GM23338 (cell line): ENCODE results near the gene LNPEP. TPM values are rescaled to one million over a fixed set of nuclear protein-coding genes. Genes with fewer than 3 reads are reported as not detected.

Experiments
- ATAC-seq: fragments of 200-7000 bp; cut with Tn5 transposase; 3 replicates; pipeline ENCODE4 v1.9.1; 2020
- DNase-seq: peaks from one replicate; pipeline ENCODE4 v3.0.0-alpha.2; 2015; ENCODE audit warnings: low spot score
- H2AFZ ChIP-seq: fragments of 200-600 bp; sonication (generic); 2 replicates; pipeline ENCODE4 v1.8.0; 2016; ENCODE audit warnings: antibody characterized with exemption, mild to moderate bottlenecking, moderate library complexity
- H3F3A ChIP-seq: fragments of 200-600 bp; sonication (generic); replicated peaks from 2 replicates; pipeline ENCODE4 v1.8.0; 2017; ENCODE audit warnings: antibody characterized with exemption, mixed run types, low read depth
- H3K27ac ChIP-seq: fragments of 200-600 bp; sonication (generic); 2 replicates; pipeline ENCODE4 v1.6.1; 2016; ENCODE audit warnings: low read depth
- H3K27me3 ChIP-seq: fragments of 200-600 bp; sonication (generic); 2 replicates; pipeline ENCODE4 v1.8.0; 2016; ENCODE audit warnings: mild to moderate bottlenecking, mixed run types, moderate library complexity; ENCODE audit not compliant: insufficient read depth
- H3K36me3 ChIP-seq: fragments of 200-600 bp; sonication (generic); 2 replicates; pipeline ENCODE4 v1.8.0; 2016; ENCODE audit warnings: mild to moderate bottlenecking; ENCODE audit not compliant: insufficient read depth
- H3K4me1 ChIP-seq: fragments of 200-600 bp; sonication (generic); 2 replicates; pipeline ENCODE4 v1.8.0; 2016; ENCODE audit warnings: mild to moderate bottlenecking, moderate library complexity; ENCODE audit not compliant: insufficient read depth
- H3K4me2 ChIP-seq: fragments of 200-600 bp; sonication (generic); 2 replicates; pipeline ENCODE4 v1.7.1; 2017; ENCODE audit warnings: mixed run types
- H3K4me3 ChIP-seq: fragments of 200-600 bp; sonication (generic); 2 replicates; pipeline ENCODE4 v1.6.1; 2016; ENCODE audit warnings: mixed run types
- H3K79me2 ChIP-seq: fragments of 200-600 bp; sonication (generic); replicated peaks from 2 replicates; pipeline ENCODE4 v1.8.0; 2017; ENCODE audit warnings: mild to moderate bottlenecking; ENCODE audit not compliant: insufficient read depth
- H3K9me2 ChIP-seq: fragments of 200-600 bp; sonication (generic); 2 replicates; pipeline ENCODE4 v1.8.0; 2017; ENCODE audit not compliant: insufficient read depth
- H4K20me1 ChIP-seq: fragments of 200-600 bp; sonication (generic); replicated peaks from 2 replicates; pipeline ENCODE4 v1.8.0; 2017; ENCODE audit warnings: mild to moderate bottlenecking; ENCODE audit not compliant: insufficient read depth
- H3K27ac Mint-ChIP-seq: 2 replicates; pipeline ENCODE4 v1.8.0; 2020; ENCODE audit warnings: inconsistent platforms, mild to moderate bottlenecking, moderate library complexity, mixed read lengths
- H3K27me3 Mint-ChIP-seq: 3 replicates; pipeline ENCODE4 v1.8.0; 2022; ENCODE audit warnings: low read depth, mild to moderate bottlenecking, moderate library complexity, mixed read lengths, inconsistent platforms; ENCODE audit not compliant: insufficient read depth, poor library complexity
- H3K36me3 Mint-ChIP-seq: 3 replicates; pipeline ENCODE4 v1.8.0; 2021; ENCODE audit warnings: low read depth, mild to moderate bottlenecking, inconsistent platforms, moderate library complexity, mixed read lengths
- H3K4me1 Mint-ChIP-seq: 3 replicates; pipeline ENCODE4 v1.8.0; 2020; ENCODE audit warnings: mild to moderate bottlenecking, inconsistent platforms, mixed read lengths
- H3K4me3 Mint-ChIP-seq: 3 replicates; pipeline ENCODE4 v1.8.0; 2021; ENCODE audit warnings: moderate library complexity, mild to moderate bottlenecking, inconsistent platforms, mixed read lengths
- H3K9me3 Mint-ChIP-seq: 3 replicates; pipeline ENCODE4 v1.8.0; 2020; ENCODE audit warnings: moderate library complexity, mild to moderate bottlenecking, inconsistent platforms, mixed read lengths
- CTCF ChIP-seq, 2 experiments: fragments of 200-600 bp in 1 of 2; sonication (generic) in 1 of 2; conservative IDR thresholded peaks; 2 replicates each; pipeline versions ENCODE4 v1.5.1 to v1.6.1; 2016 to 2017; ENCODE audit warnings: antibody characterized with exemption in 2 of 2, low read depth in 2 of 2, mild to moderate bottlenecking in 2 of 2, moderate library complexity in 1 of 2
- EZH2 ChIP-seq: fragments of 200-600 bp; sonication (generic); IDR thresholded peaks from one replicate; pipeline ENCODE4 v1.8.0; 2017; ENCODE audit warnings: antibody characterized with exemption, mild to moderate bottlenecking, low read depth; ENCODE audit not compliant: unreplicated experiment
- EZH2phosphoT487 ChIP-seq: fragments of 200-600 bp; sonication (generic); IDR thresholded peaks from one replicate; pipeline ENCODE4 v1.8.1; 2018; ENCODE audit warnings: antibody characterized with exemption; ENCODE audit not compliant: unreplicated experiment
- NANOG ChIP-seq: IDR thresholded peaks from 2 replicates; pipeline ENCODE4 v1.6.1; 2016; ENCODE audit warnings: antibody characterized with exemption, borderline replicate concordance
- POLR2AphosphoS5 ChIP-seq: IDR thresholded peaks from 2 replicates; pipeline ENCODE4 v1.6.1; 2016; ENCODE audit warnings: antibody characterized with exemption, low read depth
- REST ChIP-seq: IDR thresholded peaks from one replicate; pipeline ENCODE4 v1.6.1; 2018; ENCODE audit warnings: antibody characterized with exemption; ENCODE audit not compliant: unreplicated experiment
- STAT1 ChIP-seq: IDR thresholded peaks from one replicate; pipeline ENCODE4 v1.6.1; 2016; ENCODE audit warnings: antibody characterized with exemption; ENCODE audit not compliant: unreplicated experiment
- ZNF114 ChIP-seq: fragments of 250-450 bp; sonication (Bioruptor Pico); IDR thresholded peaks from 2 replicates; pipeline ENCODE4 v1.5.0; 2020; ENCODE audit warnings: mild to moderate bottlenecking, moderate library complexity
- ZNF331 ChIP-seq: fragments of 250-450 bp; sonication (Bioruptor Pico); IDR thresholded peaks from 2 replicates; pipeline ENCODE4 v1.5.0; 2020; ENCODE audit warnings: low read depth, mild to moderate bottlenecking, moderate library complexity
- ZNF462 ChIP-seq: fragments of 250-450 bp; sonication (Bioruptor Pico); IDR thresholded peaks from 2 replicates; pipeline ENCODE4 v1.5.0; 2020; ENCODE audit warnings: mild to moderate bottlenecking, moderate library complexity
- polyA plus RNA-seq: library from polyadenylated mRNA; unstranded; fragments of >200 nt; fragmentation: Nextera tagmentation; extraction: Ambion mirVana; gene quantifications from 2 replicates; pipeline ENCODE4 v1.2.1, GENCODE V29; 2016
- total RNA-seq: library from RNA; depleted of rRNA; stranded (reverse); fragments of >200 nt; shearing (Covaris generic); gene quantifications from 2 replicates; pipeline ENCODE4 v1.2.3, GENCODE V29; 2014

The LNPEP gene
- total and polyA plus RNA-seq, 2 experiments from 2014 or later, result 1.2 to 8.3 TPM

GRCh38 chr5:97000391-97000790 lies 64.5 kb downstream of the LNPEP start:
- Histone ChIP-seq H3K4me1 (no peaks in the 10 kb centered on the region), H3K9me2 (no peaks in the 10 kb centered on the region), H3K36me3 (no peaks in the 10 kb centered on the region), H3F3A (no peaks in the 10 kb centered on the region), H2AFZ (no peak overlapping the region), H3K4me3 (no peak overlapping the region), H3K4me2 (no peak overlapping the region), H3K27ac (no peak overlapping the region), H4K20me1 (no peaks in the 10 kb centered on the region), H3K79me2 (no peaks in the 10 kb centered on the region), H3K27me3 (no peaks in the 10 kb centered on the region)
- Mint-ChIP-seq H3K36me3 (no peaks in the 10 kb centered on the region), H3K9me3 (no peaks in the 10 kb centered on the region), H3K4me1 (no peaks in the 10 kb centered on the region), H3K27ac (no peak overlapping the region), H3K4me3 (no peak overlapping the region), H3K27me3 (no peaks in the 10 kb centered on the region)
- TF ChIP-seq REST (no peak), STAT1 (no peak), POLR2AphosphoS5 (no peak), ZNF114 (CRISPR knock-in tag) (no peak), ZNF462 (CRISPR knock-in tag) (no peak), NANOG (no peak), ZNF331 (CRISPR knock-in tag) (no peak), CTCF (conservative IDR thresholded peaks at IDR 0.05; ENCODE audit: low read depth in 2 of 2) (no peak), EZH2 (no peak), EZH2phosphoT487 (no peak)
- ATAC-seq (no peak), DNase-seq (no peak)
